K562 (cell line): Measurements from ENCODE around the gene VMP1. TPM values are rescaled to one million over a fixed set of nuclear protein-coding genes. Genes with fewer than 3 reads are reported as not detected.

ENCODE experiments used
- CBFA2T2 ChIP-seq: fragments of 450-650 bp; conservative IDR thresholded peaks from 2 replicates; pipeline ENCODE4 v1.6.1; 2017; ENCODE audit warnings: mild to moderate bottlenecking
- CC2D1A ChIP-seq: fragments of 450-650 bp; IDR thresholded peaks from 2 replicates; pipeline ENCODE4 v1.6.1; 2017; ENCODE audit warnings: mild to moderate bottlenecking
- FOXJ2 ChIP-seq: fragments of 200-800 bp; sonication (Bioruptor generic); IDR thresholded peaks from 2 replicates; pipeline ENCODE4 v1.6.1; 2016; ENCODE audit warnings: missing genetic modification characterization, missing compliant biosample characterization
- KLF10 ChIP-seq: fragments of 250-450 bp; sonication (Bioruptor Pico); IDR thresholded peaks from 2 replicates; pipeline ENCODE4 v1.6.1; 2021; ENCODE audit warnings: matching md5 sums
- KLF16 ChIP-seq: IDR thresholded peaks from 2 replicates; pipeline ENCODE4 v1.6.1; 2016; ENCODE audit warnings: antibody characterized with exemption
- NR1H2 ChIP-seq: sonication (generic); formaldehyde crosslinking; IDR thresholded peaks from 2 replicates; pipeline ENCODE4 v1.4.0; 2020; ENCODE audit warnings: mild to moderate bottlenecking, missing genetic modification reagents
- NR2C1 ChIP-seq, 2 experiments: fragments of 450-650 bp; IDR thresholded peaks; 2 replicates each; pipeline ENCODE4 v1.6.1; 2017; ENCODE audit warnings: mild to moderate bottlenecking in 2 of 2, antibody characterized with exemption in 1 of 2, inconsistent platforms in 1 of 2, missing compliant biosample characterization in 1 of 2, missing genetic modification characterization in 1 of 2
- OTX1 ChIP-seq: fragments of 450-650 bp; formaldehyde crosslinking; IDR thresholded peaks from 2 replicates; pipeline ENCODE4 v1.4.0; 2022; ENCODE audit warnings: mild to moderate bottlenecking
- ZNF134 ChIP-seq: fragments of 250-450 bp; sonication (Bioruptor Pico); conservative IDR thresholded peaks from 2 replicates; pipeline ENCODE4 v1.4.0; 2020
- ZNF212 ChIP-seq: fragments of 450-650 bp; formaldehyde crosslinking; IDR thresholded peaks from 2 replicates; pipeline ENCODE4 v1.4.0; 2020; ENCODE audit warnings: mild to moderate bottlenecking
- ZNF41 ChIP-seq: fragments of 250-450 bp; sonication (Bioruptor Pico); conservative IDR thresholded peaks from 2 replicates; pipeline ENCODE4 v1.4.0; 2020; ENCODE audit warnings: mild to moderate bottlenecking
- polyA plus RNA-seq, 8 experiments: library from polyadenylated mRNA; depleted of rRNA in 4 of 8; stranded (reverse) in 5 of 8; unstranded in 3 of 8; fragments of >200 nt; fragmentation: Nextera tagmentation in 2 of 8; fragmentation: Illumina TruSeq in 1 of 8; extraction: Ambion mirVana in 2 of 8; extraction: Trizol in 1 of 8; gene quantifications; 2 replicates each; pipeline versions ENCODE4 v1.2.1 to v1.2.3, GENCODE V29; 2011 to 2014; ENCODE audit warnings: inconsistent platforms in 1 of 8, missing spikeins in 1 of 8
- total RNA-seq, 7 experiments: library from RNA; depleted of rRNA in 6 of 7; stranded (reverse); fragments of >200 nt in 6 of 7; fragmentation: Illumina TruSeq in 2 of 7; extraction: Trizol in 2 of 7; gene quantifications; 2 replicates each; pipeline versions ENCODE4 v1.2.1 to v1.2.3, GENCODE V29; 2011 to 2021; ENCODE audit warnings: low replicate concordance in 1 of 7
- TF ChIP-seq, protein P1 (sequence below): fragments of 450-650 bp; IDR thresholded peaks from 2 replicates; pipeline ENCODE4 v1.6.1; 2016
- TF ChIP-seq, protein P2 (sequence below): sonication (generic); formaldehyde crosslinking; IDR thresholded peaks from 2 replicates; pipeline ENCODE4 v1.8.1; 2023; ENCODE audit warnings: missing genetic modification reagents, mild to moderate bottlenecking, borderline replicate concordance
- TF ChIP-seq, protein P3 (sequence below): fragments of 250-450 bp; sonication (Bioruptor Pico); IDR thresholded peaks from 2 replicates; pipeline ENCODE4 v1.8.0; 2021; ENCODE audit warnings: moderate library complexity, mild to moderate bottlenecking, inconsistent platforms
- TF ChIP-seq, protein P4 (sequence below), 2 experiments: fragments of 150-350 bp in 1 of 2; IDR thresholded peaks; 2 replicates each; pipeline ENCODE4 v1.6.1; 2012 to 2016; ENCODE audit warnings: low read depth in 2 of 2, low read length in 2 of 2, mild to moderate bottlenecking in 1 of 2, moderate library complexity in 1 of 2
- TF ChIP-seq, protein P5 (sequence below): fragments of 450-650 bp; IDR thresholded peaks from 2 replicates; pipeline ENCODE4 v1.6.1; 2017; ENCODE audit warnings: antibody characterized with exemption

The VMP1 gene
- total and polyA plus RNA-seq, 9 of the 15 experiments (the other 6 are each of a cell fraction or from before 2014, with no cell fraction given): 123 to 304 (median 151) TPM

DNA sequence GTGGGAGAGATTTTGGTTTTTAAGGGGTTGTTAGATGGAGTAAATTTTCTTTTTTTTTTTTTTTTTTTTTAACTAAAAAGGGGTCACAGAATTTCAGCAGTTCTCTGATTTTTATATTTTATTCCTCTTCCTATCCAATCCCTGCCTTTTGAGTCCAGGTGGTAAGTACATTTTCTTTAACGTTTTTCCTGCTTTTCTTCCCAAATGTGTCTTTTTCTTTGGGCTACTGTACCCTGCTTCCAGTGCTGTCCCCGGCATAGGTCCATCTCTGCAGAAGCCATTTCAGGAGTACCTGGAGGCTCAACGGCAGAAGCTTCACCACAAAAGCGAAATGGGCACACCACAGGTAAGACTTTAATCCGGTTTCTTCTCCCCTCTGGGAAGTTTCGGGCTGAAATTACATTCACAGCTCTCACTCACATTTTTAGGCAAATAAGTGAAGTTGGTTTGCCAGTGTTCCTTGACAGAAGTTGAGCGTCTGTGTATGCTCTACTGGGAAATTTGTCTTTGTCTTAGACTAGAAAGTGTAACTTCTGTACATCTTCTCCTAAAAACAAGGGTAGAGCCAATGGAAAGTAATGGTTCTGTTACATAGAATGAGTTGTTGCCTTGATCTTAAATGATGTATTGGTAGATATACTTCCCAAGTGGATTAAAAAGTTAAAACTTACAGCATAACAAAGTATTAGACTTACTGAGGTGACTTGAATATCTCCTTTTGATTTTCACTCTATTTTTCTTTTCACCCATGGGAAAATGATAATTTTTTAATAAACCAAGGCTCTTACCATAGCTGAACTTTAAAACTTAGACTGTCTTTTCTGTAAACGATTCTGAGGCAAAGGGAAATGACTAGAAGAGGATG is 130.8 kb downstream of the VMP1 start (continued):
- TF ChIP-seq, protein P1, sequence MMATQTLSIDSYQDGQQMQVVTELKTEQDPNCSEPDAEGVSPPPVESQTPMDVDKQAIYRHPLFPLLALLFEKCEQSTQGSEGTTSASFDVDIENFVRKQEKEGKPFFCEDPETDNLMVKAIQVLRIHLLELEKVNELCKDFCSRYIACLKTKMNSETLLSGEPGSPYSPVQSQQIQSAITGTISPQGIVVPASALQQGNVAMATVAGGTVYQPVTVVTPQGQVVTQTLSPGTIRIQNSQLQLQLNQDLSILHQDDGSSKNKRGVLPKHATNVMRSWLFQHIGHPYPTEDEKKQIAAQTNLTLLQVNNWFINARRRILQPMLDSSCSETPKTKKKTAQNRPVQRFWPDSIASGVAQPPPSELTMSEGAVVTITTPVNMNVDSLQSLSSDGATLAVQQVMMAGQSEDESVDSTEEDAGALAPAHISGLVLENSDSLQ: no peak
- TF ChIP-seq CBFA2T2 (no peak), ZNF212 (CRISPR knock-in tag) (no peak), NR1H2 (CRISPR knock-in tag) (no peak), OTX1 (peak; percentile 68; the same call in 1 of the 2 replicates), CC2D1A (no peak), KLF10 (CRISPR knock-in tag) (peak; percentile 37; the same call in 1 of the 2 replicates), FOXJ2 (no peak), NR2C1 (IDR thresholded peaks at IDR 0.05) (no peak), NR2C1 (tag; IDR thresholded peaks at IDR 0.05) (no peak), KLF16 (no peak), ZNF134 (CRISPR knock-in tag) (no peak), ZNF41 (CRISPR knock-in tag) (no peak)
- TF ChIP-seq, protein P2, sequence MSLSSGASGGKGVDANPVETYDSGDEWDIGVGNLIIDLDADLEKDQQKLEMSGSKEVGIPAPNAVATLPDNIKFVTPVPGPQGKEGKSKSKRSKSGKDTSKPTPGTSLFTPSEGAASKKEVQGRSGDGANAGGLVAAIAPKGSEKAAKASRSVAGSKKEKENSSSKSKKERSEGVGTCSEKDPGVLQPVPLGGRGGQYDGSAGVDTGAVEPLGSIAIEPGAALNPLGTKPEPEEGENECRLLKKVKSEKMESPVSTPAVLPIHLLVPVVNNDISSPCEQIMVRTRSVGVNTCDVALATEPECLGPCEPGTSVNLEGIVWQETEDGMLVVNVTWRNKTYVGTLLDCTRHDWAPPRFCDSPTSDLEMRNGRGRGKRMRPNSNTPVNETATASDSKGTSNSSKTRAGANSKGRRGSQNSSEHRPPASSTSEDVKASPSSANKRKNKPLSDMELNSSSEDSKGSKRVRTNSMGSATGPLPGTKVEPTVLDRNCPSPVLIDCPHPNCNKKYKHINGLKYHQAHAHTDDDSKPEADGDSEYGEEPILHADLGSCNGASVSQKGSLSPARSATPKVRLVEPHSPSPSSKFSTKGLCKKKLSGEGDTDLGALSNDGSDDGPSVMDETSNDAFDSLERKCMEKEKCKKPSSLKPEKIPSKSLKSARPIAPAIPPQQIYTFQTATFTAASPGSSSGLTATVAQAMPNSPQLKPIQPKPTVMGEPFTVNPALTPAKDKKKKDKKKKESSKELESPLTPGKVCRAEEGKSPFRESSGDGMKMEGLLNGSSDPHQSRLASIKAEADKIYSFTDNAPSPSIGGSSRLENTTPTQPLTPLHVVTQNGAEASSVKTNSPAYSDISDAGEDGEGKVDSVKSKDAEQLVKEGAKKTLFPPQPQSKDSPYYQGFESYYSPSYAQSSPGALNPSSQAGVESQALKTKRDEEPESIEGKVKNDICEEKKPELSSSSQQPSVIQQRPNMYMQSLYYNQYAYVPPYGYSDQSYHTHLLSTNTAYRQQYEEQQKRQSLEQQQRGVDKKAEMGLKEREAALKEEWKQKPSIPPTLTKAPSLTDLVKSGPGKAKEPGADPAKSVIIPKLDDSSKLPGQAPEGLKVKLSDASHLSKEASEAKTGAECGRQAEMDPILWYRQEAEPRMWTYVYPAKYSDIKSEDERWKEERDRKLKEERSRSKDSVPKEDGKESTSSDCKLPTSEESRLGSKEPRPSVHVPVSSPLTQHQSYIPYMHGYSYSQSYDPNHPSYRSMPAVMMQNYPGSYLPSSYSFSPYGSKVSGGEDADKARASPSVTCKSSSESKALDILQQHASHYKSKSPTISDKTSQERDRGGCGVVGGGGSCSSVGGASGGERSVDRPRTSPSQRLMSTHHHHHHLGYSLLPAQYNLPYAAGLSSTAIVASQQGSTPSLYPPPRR (CRISPR knock-in tag): no peak
- TF ChIP-seq, protein P3, sequence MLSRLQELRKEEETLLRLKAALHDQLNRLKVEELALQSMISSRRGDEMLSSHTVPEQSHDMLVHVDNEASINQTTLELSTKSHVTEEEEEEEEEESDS: no peak
- TF ChIP-seq, protein P4, sequence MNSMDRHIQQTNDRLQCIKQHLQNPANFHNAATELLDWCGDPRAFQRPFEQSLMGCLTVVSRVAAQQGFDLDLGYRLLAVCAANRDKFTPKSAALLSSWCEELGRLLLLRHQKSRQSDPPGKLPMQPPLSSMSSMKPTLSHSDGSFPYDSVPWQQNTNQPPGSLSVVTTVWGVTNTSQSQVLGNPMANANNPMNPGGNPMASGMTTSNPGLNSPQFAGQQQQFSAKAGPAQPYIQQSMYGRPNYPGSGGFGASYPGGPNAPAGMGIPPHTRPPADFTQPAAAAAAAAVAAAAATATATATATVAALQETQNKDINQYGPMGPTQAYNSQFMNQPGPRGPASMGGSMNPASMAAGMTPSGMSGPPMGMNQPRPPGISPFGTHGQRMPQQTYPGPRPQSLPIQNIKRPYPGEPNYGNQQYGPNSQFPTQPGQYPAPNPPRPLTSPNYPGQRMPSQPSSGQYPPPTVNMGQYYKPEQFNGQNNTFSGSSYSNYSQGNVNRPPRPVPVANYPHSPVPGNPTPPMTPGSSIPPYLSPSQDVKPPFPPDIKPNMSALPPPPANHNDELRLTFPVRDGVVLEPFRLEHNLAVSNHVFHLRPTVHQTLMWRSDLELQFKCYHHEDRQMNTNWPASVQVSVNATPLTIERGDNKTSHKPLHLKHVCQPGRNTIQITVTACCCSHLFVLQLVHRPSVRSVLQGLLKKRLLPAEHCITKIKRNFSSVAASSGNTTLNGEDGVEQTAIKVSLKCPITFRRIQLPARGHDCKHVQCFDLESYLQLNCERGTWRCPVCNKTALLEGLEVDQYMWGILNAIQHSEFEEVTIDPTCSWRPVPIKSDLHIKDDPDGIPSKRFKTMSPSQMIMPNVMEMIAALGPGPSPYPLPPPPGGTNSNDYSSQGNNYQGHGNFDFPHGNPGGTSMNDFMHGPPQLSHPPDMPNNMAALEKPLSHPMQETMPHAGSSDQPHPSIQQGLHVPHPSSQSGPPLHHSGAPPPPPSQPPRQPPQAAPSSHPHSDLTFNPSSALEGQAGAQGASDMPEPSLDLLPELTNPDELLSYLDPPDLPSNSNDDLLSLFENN (IDR thresholded peaks at IDR 0.05; ENCODE audit: low read depth in 2 of 2, low read length in 2 of 2): no peak
- TF ChIP-seq, protein P5, sequence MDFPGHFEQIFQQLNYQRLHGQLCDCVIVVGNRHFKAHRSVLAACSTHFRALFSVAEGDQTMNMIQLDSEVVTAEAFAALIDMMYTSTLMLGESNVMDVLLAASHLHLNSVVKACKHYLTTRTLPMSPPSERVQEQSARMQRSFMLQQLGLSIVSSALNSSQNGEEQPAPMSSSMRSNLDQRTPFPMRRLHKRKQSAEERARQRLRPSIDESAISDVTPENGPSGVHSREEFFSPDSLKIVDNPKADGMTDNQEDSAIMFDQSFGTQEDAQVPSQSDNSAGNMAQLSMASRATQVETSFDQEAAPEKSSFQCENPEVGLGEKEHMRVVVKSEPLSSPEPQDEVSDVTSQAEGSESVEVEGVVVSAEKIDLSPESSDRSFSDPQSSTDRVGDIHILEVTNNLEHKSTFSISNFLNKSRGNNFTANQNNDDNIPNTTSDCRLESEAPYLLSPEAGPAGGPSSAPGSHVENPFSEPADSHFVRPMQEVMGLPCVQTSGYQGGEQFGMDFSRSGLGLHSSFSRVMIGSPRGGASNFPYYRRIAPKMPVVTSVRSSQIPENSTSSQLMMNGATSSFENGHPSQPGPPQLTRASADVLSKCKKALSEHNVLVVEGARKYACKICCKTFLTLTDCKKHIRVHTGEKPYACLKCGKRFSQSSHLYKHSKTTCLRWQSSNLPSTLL: no peak
